Fibroblast of skin of abdomen (primary cell): ENCODE measurements around the gene TCHHL1.
"Not testable (repeated sequence)": the region's sequence is repeated elsewhere in the genome, so short reads cannot be mapped to it uniquely, and the experiment has no call there.

Experiments used
- DNase-seq: peaks from one replicate; pipeline ENCODE4 v3.0.0-alpha.2; 2013

TCHHL1 gene

DNA sequence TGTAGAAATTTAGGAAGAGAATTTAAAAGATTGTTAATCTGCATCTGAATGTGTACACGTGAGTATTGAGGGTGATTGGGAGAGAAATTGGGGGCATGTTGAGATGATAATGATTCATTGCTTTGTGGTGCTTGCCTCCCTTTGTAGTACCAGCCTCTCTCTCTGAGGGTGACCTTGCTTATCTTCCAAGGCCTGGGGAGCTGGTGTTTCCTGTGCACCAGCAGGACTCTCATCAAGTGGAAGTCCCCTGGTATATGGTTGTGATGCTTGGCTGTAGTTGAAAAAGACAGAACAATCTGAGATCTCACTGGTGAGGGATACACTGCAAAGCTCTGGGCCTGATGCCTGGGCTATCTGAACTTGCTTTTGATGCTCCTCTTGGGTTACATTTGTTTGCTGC lies 4.0 kb downstream of the TCHHL1 start:
- DNase-seq = no peak

- not testable (repeated sequence) for DNase-seq
Observed at GRCh38 chr1:152081026-152081425, 7.8 kb downstream of the TCHHL1 start.

GRCh38 chr1:152080494-152080893 lies 8.4 kb downstream of the TCHHL1 start:
- DNase-seq = not testable (repeated sequence)

GRCh38 chr1:152078831-152079441 lies 9.9 kb downstream of the TCHHL1 start:
- DNase-seq = no peak

DNA sequence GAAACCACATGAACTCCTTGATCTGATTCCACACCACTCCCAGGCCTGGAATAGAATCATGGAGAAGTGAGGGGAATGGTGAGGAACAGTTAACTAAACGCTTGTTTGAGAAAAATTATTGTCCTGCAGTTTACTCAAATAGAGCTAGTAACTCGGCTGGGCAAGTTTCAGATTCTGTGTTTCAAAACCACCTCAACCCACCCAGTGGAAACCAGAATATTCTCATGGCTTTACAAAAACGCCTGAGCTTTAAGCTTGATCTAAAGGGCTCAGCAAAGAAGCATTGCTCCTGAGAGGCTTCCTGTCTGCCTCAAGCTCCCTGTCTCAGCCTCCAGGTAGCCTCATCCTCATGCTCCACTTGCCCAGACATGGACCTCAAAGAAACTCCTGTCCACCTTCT lies 16.6 kb downstream of the TCHHL1 start:
- no peak for DNase-seq

DNA sequence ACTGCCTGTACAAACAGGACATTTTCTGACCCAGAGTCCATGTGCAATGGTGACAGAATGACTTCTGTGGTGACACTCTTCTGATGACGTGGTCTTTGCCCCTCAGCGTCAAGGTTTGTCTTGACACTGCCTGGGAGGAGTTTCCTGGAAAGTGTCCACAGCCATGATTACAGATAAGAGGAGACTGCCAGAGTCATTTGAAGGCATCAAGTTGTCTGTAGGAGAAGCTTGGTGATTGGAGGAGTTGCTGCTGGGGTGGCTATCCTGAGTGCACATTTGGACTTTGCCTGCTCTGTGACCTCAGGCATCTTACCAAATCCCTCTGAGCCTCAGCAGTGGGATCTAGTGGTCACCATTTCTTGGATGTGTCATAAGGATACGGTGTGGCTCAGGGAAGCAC lies 17.7 kb downstream of the TCHHL1 start:
- DNase-seq = no peak

GRCh38 chr1:152067929-152068328 lies 20.9 kb downstream of the TCHHL1 start:
- DNase-seq = no peak

- no peak for DNase-seq
Observed at GRCh38 chr1:152067150-152067549, 21.7 kb downstream of the TCHHL1 start.

GRCh38 chr1:152061952-152062351 lies 26.9 kb downstream of the TCHHL1 start:
- DNase-seq = no peak

DNA sequence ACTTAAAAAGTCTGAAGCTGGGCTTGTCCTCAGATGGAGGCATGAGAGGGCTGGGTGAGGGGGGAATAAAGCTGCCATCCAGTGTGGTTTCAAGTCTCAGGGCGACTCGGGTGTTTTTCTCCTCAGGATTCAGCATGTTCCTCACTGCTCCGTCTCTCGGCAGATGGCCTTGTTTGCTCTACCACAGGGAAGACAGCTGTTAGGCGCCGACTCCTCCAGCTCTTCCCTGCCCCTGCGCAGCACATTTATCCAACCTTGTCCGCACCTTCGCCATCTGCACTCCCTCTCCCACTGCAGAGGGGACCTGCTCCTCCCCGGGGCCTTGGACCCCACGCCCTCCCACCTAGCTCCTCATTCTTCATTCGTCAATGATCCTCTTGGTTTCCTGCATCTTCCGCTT lies 35.5 kb downstream of the TCHHL1 start:
- DNase-seq = no peak

DNA sequence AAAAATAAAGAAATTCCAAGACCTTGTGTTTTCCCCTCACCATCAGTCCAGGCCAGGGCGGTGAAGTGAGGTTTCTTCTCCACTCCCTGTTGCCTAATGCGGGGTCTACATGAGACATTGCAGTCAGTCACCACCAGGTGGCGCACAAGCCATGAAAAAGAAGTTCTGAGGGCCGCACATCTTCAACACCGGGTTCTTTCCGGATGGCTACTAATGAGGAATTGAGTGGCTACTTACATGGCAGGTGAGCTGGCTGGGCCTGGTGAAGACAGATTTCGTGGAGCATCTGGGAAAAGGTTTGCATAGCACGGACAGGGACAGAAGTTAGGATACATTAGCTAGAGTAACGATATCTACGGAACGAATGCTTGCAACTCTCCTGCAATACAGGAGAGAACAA lies 36.3 kb downstream of the TCHHL1 start:
- DNase-seq = peak; percentile 72

DNA sequence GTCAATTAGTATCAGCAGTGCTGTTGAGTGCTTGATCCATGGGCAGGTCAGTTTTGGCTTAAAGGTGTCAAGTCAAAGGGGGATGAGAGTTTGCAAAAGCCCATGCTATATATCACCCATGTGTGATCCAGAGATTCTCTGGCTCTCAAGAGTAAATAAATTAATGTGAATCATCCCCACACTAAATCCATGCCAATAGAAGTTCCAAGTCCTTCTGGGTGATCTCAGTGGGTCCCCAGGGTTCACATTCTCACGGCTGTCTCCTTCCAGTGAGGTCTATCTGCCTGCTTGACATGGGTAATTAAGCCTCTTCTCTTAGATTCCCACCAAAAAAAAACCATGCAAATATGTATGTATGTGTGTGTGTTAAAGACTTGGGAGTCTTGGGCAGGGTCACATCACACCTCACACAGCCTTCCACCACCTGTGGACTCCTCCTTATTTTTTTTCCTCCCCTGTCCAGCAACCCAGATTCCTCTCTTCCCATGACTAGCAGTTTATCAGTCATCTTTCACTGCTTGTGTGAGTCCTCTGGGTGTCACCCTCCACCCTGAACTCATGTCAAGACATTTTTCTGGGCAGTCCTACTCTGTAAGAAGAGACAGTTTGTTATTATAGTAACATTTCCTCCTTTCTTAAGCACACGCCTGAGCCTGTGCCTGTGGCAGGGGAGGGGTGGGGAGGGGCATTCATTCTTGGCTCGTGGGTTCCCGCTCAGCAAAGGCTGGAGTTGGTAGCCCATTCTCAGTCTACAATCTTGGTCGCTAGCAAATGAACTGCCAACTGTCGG lies 37.8 kb downstream of the TCHHL1 start:
- DNase-seq = no peak

- peak; percentile 32 for DNase-seq
Observed at GRCh38 chr1:152049291-152050083, 39.4 kb downstream of the TCHHL1 start.

DNA sequence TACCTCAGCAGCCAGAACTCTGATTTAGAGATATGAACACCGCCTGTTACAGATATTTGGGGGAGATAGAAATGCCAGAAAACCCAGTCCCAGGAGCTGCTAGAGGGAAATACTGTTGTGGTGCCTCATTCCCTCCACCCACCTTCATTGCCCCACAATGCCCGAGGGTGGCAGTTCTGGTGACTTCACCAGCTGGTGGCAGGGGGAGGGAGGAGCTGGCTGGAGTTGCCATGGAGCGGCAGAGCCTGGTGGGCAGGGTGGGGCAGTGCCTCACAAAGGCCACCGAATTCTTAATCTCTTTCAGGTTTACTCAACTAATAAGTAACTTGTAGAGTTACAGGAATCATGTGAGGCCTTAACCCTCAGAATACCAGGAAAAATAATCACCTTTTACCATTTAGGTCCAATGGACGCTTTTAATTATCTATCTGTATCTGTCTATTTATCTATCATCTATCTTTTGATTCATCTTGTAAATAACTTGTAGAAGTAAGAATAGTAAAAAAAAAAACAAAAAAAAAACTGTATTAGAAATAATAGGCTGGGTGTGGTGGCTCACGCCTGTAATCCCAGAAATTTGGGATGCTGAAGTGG lies 40.4 kb downstream of the TCHHL1 start:
- no peak for DNase-seq

- DNase-seq = peak; percentile 99
Observed at GRCh38 chr1:152047730-152048415, 41.0 kb downstream of the TCHHL1 start.

DNA sequence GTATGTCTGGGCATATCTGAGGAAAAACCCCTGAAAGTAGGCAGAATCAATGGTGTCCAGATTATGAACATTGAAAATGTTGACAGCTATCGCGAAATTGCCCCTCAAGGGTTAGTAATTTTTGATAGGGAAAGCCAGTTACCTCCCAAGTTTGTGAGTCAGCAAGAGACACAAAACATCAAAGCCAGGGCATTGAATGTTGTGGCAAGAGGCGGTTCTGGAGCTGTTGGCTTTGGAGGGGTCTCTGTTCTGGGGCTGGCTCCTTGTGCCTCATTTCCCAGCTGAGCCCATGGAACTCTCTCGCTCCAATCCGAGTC lies 41.5 kb downstream of the TCHHL1 start:
- DNase-seq = no peak

DNA sequence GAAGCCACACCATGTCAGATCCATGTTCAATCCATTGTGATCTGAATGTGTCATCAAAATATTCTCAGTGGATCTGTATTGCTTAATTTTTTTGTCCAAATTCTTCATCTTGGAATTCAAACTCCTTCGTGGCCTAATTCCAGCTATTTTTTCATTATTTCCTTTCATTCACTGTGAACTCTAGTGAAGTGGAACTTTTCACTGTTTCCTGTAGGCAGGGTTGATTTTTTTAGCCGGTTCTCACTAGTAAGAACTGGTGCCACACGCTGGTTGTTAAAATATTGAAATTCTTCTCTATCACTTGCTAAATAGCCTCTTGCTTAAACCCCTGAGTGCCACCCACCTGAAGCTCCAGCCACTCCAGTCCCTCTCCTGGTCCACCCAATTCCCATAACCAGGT lies 44.5 kb downstream of the TCHHL1 start:
- DNase-seq = no peak

- no peak for DNase-seq
Observed at GRCh38 chr1:152043870-152044269, 45.0 kb downstream of the TCHHL1 start.

DNA sequence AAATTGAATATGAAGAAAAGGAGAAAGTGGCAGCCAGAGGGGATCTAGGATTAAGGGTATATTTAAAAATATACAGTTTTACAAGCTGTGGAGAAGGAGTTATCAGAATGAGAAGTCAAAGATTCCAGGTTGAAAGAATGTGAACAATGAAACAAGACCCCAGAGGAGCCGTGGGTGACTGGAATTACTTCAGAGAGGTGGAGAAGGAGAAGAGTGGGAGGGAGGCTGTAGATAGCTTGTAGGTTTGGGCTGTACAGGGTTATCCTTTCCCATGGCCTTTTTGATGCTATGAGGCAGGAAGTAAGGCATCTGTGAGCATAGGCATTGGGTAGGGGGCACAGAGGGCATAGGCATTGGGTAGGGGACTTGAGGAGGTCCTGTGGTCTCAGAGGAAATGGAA lies 46.8 kb downstream of the TCHHL1 start:
- DNase-seq = no peak

DNA sequence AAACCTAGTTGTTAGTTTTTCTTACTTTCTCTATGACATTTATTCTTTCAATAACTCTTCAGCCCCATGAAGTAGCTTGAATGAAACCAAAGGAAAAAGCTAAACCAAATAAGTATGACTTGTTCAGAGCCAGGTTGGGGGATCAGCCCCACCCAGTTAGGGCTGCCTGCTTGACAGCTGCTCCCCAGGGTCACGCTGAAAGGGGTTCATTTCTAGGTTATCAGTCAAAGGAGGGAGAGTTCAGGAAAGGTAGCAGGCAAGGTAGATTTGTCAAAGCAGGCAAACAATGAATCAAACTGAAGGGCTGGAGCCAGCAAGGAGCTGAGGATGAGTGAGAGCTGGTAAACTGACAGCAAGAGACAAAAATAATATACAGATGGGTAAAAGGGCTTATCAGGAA lies 49.0 kb downstream of the TCHHL1 start:
- no peak for DNase-seq

GRCh38 chr1:152039461-152039860 lies 49.4 kb downstream of the TCHHL1 start:
- no peak for DNase-seq

DNA sequence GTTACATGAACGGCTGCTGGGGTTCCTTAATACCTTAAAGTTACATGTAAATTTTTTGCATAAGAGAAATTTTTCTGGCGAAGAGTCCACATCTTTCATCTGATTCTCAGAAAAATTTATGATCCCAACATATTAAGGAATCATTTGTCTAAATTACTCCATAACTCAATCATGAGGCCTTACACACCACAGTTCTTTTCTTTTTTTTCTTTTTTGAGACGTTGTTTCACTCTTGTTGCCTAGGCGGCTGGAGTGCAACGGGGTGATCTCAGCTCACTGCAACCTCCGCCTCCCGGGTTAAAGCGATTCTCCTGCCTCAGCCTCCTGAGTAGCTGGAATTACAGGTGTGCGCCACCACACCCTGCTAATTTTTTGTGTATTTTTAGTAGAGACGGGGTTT lies 50.0 kb downstream of the TCHHL1 start:
- DNase-seq = no peak
